ENCODE measurements around the gene THBS1.

The THBS1 gene

DNA sequence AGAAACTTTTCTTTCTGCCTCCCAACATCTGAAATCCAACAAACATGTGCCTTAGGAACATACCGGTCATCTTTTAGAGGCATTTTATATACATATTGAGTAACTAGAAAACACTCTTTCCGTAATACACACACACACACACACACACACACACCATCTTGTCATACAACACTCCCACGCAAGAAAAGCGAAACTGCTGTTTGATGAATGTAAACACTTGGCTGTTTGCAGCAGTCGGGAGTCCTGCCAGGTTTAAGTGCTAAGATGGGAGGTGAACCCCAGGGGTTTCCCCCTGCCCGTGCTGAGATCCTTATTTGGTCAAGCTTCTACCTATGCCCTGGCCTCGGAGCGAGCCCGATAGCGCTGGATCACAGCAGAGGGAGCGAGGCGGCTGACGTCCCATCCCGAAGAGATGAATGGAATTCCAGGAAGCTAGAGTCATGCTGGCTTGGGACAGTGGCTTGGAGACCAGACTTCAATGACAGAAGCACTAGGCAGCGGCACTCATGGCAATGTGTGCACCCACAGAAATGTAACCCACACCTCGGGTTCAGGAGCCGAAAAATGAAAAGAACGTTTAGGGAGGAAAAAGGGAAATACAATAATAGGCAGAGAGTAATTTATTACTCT is 1.3 kb upstream of the THBS1 start:
- H3K27ac ChIP-seq = no peak overlapping the region
- H3K4me3 ChIP-seq = peak overlapping the region; percentile 76
- no peak overlapping the region for H3K9ac ChIP-seq (ENCODE audit: insufficient read length)
- H3K9me3 ChIP-seq (ENCODE audit: low read depth, low read length) = no peaks in the 10 kb centered on the region
- TF ChIP-seq EZH2 (IDR thresholded peaks at IDR 0.05) (no peak), FOXP2 (optimal IDR thresholded peaks at IDR 0.05; ENCODE audit: control extremely low read depth, extremely low read length, insufficient read depth) (no peak), POLR2AphosphoS5 (IDR thresholded peaks at IDR 0.05; ENCODE audit: borderline replicate concordance, low read depth, low read length) (no peak)
- DNase-seq (ENCODE audit: low read depth, low spot score) = no peak
- H3K36me3 ChIP-seq (ENCODE audit: insufficient read depth, low read length) = no peaks in the 10 kb centered on the region

DNA sequence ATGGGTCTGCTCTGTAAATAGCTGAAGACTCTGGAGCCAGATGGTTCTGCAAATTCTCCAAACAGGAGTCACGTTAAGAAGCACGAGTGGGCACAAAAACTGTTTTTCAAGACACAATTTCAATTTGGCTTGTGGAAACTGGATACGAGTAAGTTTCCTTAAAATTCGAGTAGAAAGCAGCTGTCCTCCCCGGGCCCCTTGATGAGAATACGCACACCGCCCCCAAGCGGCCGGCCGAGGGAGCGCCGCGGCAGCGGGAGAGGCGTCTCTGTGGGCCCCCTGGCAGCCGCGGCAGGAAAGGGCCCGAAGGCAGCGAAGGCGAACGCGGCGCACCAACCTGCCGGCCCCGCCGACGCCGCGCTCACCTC is 778 bp upstream of the THBS1 start:
- DNase-seq (ENCODE audit: low read depth, low spot score) = no peak
- Histone ChIP-seq H3K9me3 (ENCODE audit: low read depth, low read length) (no peaks in the 10 kb centered on the region), H3K9ac (ENCODE audit: insufficient read length) (no peak overlapping the region), H3K4me3 (peak overlapping the region; percentile 76), H3K36me3 (ENCODE audit: insufficient read depth, low read length) (no peaks in the 10 kb centered on the region), H3K27ac (no peak overlapping the region)
- TF ChIP-seq EZH2 (IDR thresholded peaks at IDR 0.05) (no peak), FOXP2 (optimal IDR thresholded peaks at IDR 0.05; ENCODE audit: control extremely low read depth, extremely low read length, insufficient read depth) (no peak), POLR2AphosphoS5 (IDR thresholded peaks at IDR 0.05; ENCODE audit: borderline replicate concordance, low read depth, low read length) (no peak)

DNA sequence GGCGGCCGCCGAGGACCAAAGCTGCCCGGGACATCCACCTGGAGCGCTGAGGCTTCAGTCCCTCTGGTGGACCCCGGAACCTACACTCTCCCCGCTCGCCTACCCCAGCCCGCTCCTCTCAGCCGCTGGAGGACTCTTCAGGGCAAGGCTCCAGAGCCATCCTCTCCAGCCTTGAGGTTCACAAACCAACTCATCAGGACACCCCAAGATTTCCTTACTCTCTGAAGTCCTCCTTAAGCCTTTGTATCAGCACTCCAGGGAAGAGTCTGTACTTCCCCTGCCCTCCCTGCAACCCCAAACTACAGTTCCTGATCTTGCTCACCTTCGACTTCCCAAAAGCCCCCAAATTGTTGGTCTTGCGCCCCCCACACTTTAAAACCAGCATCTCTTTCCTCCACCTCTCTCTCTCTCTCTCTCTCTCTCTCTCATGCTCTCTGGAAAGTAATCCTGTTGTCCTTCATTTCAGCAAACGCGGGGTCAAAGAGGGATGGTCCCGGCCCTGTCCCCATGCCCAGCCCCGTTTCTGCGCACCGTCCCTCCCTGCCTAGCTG is 438 bp downstream of the THBS1 start:
- no peak for DNase-seq (ENCODE audit: low read depth, low spot score)
- no peaks in the 10 kb centered on the region for H3K9me3 ChIP-seq (ENCODE audit: low read depth, low read length)
- TF ChIP-seq FOXP2 (optimal IDR thresholded peaks at IDR 0.05; ENCODE audit: control extremely low read depth, extremely low read length, insufficient read depth) (no peak), POLR2AphosphoS5 (IDR thresholded peaks at IDR 0.05; ENCODE audit: borderline replicate concordance, low read depth, low read length) (no peak), EZH2 (IDR thresholded peaks at IDR 0.05) (no peak)
- no peak overlapping the region for H3K9ac ChIP-seq (ENCODE audit: insufficient read length)
- H3K36me3 ChIP-seq (ENCODE audit: insufficient read depth, low read length) = no peaks in the 10 kb centered on the region
- H3K27ac ChIP-seq = no peak overlapping the region
- H3K4me3 ChIP-seq = peak overlapping the region; percentile 76

DNA sequence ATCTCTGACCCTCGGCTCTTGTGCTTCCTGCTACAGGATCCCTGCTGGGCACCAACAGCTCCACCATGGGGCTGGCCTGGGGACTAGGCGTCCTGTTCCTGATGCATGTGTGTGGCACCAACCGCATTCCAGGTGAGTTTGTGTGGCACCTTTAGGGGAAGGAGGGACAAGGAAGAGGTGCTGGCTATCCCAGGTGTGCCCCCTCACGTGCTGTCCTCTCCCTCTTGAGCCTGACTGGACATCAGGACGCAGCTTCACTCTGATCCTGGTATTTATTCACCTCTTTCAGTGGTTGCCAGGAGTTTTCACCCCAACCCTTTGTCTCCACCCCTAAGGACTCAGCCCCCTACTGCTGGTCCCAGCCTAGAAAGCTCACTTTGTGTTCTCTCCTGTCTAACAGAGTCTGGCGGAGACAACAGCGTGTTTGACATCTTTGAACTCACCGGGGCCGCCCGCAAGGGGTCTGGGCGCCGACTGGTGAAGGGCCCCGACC is 960 bp downstream of the THBS1 start:
- TF ChIP-seq EZH2 (IDR thresholded peaks at IDR 0.05) = no peak
- no peak for TF ChIP-seq POLR2AphosphoS5 (IDR thresholded peaks at IDR 0.05; ENCODE audit: borderline replicate concordance, low read depth, low read length)
- no peak for TF ChIP-seq FOXP2 (optimal IDR thresholded peaks at IDR 0.05; ENCODE audit: control extremely low read depth, extremely low read length, insufficient read depth)
- Histone ChIP-seq H3K27ac (no peak overlapping the region), H3K9ac (ENCODE audit: insufficient read length) (no peak overlapping the region), H3K9me3 (ENCODE audit: low read depth, low read length) (no peaks in the 10 kb centered on the region), H3K36me3 (ENCODE audit: insufficient read depth, low read length) (no peaks in the 10 kb centered on the region), H3K4me3 (no peak overlapping the region)
- no peak for DNase-seq (ENCODE audit: low read depth, low spot score)

DNA sequence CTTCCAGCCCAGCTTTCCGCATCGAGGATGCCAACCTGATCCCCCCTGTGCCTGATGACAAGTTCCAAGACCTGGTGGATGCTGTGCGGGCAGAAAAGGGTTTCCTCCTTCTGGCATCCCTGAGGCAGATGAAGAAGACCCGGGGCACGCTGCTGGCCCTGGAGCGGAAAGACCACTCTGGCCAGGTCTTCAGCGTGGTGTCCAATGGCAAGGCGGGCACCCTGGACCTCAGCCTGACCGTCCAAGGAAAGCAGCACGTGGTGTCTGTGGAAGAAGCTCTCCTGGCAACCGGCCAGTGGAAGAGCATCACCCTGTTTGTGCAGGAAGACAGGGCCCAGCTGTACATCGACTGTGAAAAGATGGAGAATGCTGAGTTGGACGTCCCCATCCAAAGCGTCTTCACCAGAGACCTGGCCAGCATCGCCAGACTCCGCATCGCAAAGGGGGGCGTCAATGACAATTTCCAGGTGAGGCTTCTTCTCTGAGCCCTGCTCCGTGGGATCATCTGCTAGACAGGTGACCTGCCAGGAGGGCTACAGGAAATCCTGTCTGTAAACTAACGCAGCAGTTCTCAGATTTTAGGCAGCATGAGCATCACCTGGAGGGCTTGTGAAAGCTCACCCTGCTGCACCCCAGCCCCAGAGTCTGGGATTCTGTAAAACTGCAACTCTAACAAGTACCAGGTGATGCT is 1.6 kb downstream of the THBS1 start:
- H3K9ac ChIP-seq (ENCODE audit: insufficient read length) = no peak overlapping the region
- TF ChIP-seq FOXP2 (optimal IDR thresholded peaks at IDR 0.05; ENCODE audit: control extremely low read depth, extremely low read length, insufficient read depth) (no peak), POLR2AphosphoS5 (IDR thresholded peaks at IDR 0.05; ENCODE audit: borderline replicate concordance, low read depth, low read length) (no peak), EZH2 (IDR thresholded peaks at IDR 0.05) (no peak)
- no peak overlapping the region for H3K27ac ChIP-seq
- no peak for DNase-seq (ENCODE audit: low read depth, low spot score)
- no peak overlapping the region for H3K4me3 ChIP-seq
- H3K9me3 ChIP-seq (ENCODE audit: low read depth, low read length) = no peaks in the 10 kb centered on the region
- no peaks in the 10 kb centered on the region for H3K36me3 ChIP-seq (ENCODE audit: insufficient read depth, low read length)

DNA sequence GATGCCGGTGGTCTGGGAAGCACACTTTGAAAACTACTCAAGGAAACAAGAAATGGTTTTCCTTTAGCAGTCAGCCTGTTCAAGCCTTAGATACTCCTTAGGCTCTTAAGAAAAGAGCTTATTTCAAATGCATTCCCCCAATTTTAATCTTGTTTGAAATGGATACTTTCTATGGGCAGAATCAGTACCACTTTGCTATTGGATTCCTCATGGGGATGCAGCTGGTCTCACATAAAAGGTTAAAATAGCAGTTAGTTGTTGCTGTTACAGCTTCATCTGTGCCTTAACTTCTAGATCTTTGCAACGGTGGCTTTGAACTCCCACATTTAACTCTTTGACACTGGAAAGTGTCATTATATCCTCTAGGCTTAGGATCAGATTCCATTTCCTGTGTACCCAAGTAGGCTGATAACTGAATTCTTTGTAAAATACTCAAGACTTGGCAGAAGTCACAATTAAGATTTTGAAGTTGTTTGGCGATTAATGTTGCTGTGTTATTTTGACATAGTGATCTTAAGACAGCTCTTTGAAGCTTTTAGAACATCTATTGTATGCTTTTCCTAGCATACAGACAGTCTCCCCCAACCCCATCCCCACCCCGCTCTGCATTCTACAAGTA is 2.2 kb downstream of the THBS1 start:
- Histone ChIP-seq H3K36me3 (ENCODE audit: insufficient read depth, low read length) (no peaks in the 10 kb centered on the region), H3K4me3 (no peak overlapping the region), H3K9me3 (ENCODE audit: low read depth, low read length) (no peaks in the 10 kb centered on the region), H3K9ac (ENCODE audit: insufficient read length) (no peak overlapping the region), H3K27ac (no peak overlapping the region)
- TF ChIP-seq EZH2 (IDR thresholded peaks at IDR 0.05) (no peak), FOXP2 (optimal IDR thresholded peaks at IDR 0.05; ENCODE audit: control extremely low read depth, extremely low read length, insufficient read depth) (no peak), POLR2AphosphoS5 (IDR thresholded peaks at IDR 0.05; ENCODE audit: borderline replicate concordance, low read depth, low read length) (no peak)
- no peak for DNase-seq (ENCODE audit: low read depth, low spot score)

DNA sequence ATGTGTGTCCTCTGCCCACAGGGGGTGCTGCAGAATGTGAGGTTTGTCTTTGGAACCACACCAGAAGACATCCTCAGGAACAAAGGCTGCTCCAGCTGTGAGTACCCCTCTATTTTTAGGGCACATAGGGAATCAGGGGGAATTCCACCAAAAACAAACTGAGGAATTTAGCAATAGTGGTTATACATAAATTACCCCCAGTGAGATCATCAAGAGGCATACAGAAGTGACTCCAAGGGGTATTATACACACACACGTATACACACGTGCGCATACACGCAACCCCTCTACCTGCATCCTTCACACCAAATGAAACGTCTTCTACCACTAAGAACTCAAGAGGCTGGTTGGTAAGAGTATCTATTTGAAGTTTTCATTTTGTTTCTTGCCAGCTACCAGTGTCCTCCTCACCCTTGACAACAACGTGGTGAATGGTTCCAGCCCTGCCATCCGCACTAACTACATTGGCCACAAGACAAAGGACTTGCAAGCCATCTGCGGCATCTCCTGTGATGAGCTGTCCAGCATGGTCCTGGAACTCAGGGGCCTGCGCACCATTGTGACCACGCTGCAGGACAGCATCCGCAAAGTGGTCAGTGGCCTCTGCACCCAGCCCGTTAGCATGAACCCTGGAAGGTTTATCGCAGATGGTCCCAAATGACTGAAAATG is 2.9 kb downstream of the THBS1 start:
- Histone ChIP-seq H3K4me3 (no peak overlapping the region), H3K36me3 (ENCODE audit: insufficient read depth, low read length) (no peaks in the 10 kb centered on the region), H3K9me3 (ENCODE audit: low read depth, low read length) (no peaks in the 10 kb centered on the region), H3K9ac (ENCODE audit: insufficient read length) (no peak overlapping the region), H3K27ac (no peak overlapping the region)
- no peak for DNase-seq (ENCODE audit: low read depth, low spot score)
- TF ChIP-seq POLR2AphosphoS5 (IDR thresholded peaks at IDR 0.05; ENCODE audit: borderline replicate concordance, low read depth, low read length) (no peak), EZH2 (IDR thresholded peaks at IDR 0.05) (no peak), FOXP2 (optimal IDR thresholded peaks at IDR 0.05; ENCODE audit: control extremely low read depth, extremely low read length, insufficient read depth) (no peak)

DNA sequence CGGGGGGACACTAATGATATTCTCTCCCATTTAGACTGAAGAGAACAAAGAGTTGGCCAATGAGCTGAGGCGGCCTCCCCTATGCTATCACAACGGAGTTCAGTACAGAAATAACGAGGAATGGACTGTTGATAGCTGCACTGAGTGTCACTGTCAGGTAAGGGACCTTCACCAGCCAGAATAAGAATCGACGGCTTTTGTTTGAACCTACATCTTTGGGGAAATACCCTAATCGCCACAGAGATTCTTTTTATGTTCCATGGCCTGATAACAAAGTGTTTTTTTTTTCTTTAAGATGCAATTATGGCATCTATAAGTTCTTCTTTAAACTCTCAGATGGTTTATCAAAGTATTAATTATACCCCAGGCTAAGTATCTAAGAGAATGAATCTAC is 3.4 kb downstream of the THBS1 start:
- Histone ChIP-seq H3K9me3 (ENCODE audit: low read depth, low read length) (no peaks in the 10 kb centered on the region), H3K27ac (no peak overlapping the region), H3K36me3 (ENCODE audit: insufficient read depth, low read length) (no peaks in the 10 kb centered on the region), H3K9ac (ENCODE audit: insufficient read length) (no peak overlapping the region), H3K4me3 (no peak overlapping the region)
- TF ChIP-seq EZH2 (IDR thresholded peaks at IDR 0.05) = no peak
- no peak for TF ChIP-seq FOXP2 (optimal IDR thresholded peaks at IDR 0.05; ENCODE audit: control extremely low read depth, extremely low read length, insufficient read depth)
- no peak for TF ChIP-seq POLR2AphosphoS5 (IDR thresholded peaks at IDR 0.05; ENCODE audit: borderline replicate concordance, low read depth, low read length)
- DNase-seq (ENCODE audit: low read depth, low spot score) = no peak
